ENCODE results near the gene PCARE. TPM values are rescaled to one million over a fixed set of nuclear protein-coding genes. Genes with fewer than 3 reads are reported as not detected.
A peak's percentile ranks its signal among the peaks of the same experiment; 100 is the strongest.

PCARE gene
- total and polyA plus RNA-seq, 2 of the 8 experiments (the other 6 are each of a cell fraction or from before 2014, with no cell fraction given): not detected

DNA sequence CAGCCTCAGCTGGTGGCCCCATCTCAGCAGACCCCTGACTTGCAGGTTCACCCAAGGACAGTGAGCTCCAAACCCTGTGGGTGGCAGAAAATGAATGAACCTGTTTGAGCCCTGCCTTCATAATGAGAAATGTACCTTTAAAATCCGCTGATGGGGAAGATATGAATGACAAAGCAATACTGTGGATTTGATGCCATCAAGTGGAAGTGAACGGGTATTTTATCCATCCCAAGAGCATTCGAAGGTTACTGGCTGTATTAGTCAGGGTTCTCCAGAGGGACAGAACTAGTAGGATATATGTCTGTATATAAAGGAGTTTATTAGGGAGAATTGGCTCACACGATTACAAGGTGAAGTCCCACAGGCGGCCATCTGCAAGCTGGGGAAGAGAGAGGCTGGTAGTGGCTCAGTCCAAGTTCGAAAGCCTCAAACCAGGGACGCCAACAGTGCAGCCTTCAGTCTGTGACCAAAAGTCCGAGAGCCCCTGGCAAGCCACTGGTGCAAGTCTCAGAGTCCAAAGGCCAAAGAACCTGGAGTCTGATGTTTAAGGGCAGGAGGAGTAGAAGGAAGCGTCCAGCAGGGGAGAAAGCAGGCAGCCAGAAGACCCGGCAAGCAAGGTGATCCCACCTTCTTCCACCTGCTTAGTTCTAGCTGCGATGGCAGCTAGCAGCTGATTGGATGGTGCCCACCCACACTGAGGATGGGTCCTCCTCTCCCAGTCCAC lies 61.1 kb downstream of the PCARE start:
- DNase-seq (ENCODE audit: low read depth in 1 of 2, low spot score in 2 of 2): no peak
- peak overlapping the region; percentile 71; the same call in 1 of the 2 replicates for H2BK12ac ChIP-seq (ENCODE audit: low read depth, low read length)
- H3K9ac ChIP-seq (replicated peaks in 1 of 4; ENCODE audit: extremely low read depth in 1 of 4, low read depth in 3 of 4, low read length in 3 of 4): no peak overlapping the region
- WGBS, 2 experiments (ENCODE audit: extremely low coverage in 1 of 2, insufficient coverage in 1 of 2, insufficient read length in 1 of 2, insufficient replicate concordance in 2 of 2, low coverage in 1 of 2, low lambda C conversion rate in 2 of 2, missing lambda C conversion rate in 1 of 2): 87% methylated on average over 11 of the region's 11 CpGs; no CpG with 5 or more reads in 1 of the 2 experiments
- no peaks in the 10 kb centered on the region for H3K23me2 ChIP-seq (ENCODE audit: low read depth, low read length)
- no peak overlapping the region for H4K8ac ChIP-seq (ENCODE audit: extremely low read depth, insufficient read depth, low read length)
- H3K79me1 ChIP-seq (ENCODE audit: low read depth, low read length): no peaks in the 10 kb centered on the region
- TF ChIP-seq RFX5 (IDR thresholded peaks at IDR 0.05; ENCODE audit: borderline replicate concordance, low read depth, low read length) (no peak), TCF12 (IDR thresholded peaks at IDR 0.05; ENCODE audit: low read depth, low read length) (no peak), SIX5 (IDR thresholded peaks at IDR 0.05; ENCODE audit: low read depth, low read length) (no peak), RAD21 (IDR thresholded peaks at IDR 0.05 in 1 of 2, conservative IDR thresholded peaks at IDR 0.05 in 1 of 2; ENCODE audit: low read depth in 2 of 2, low read length in 2 of 2) (no peak), RBBP5 (IDR thresholded peaks at IDR 0.05; ENCODE audit: borderline replicate concordance, low read depth, low read length) (no peak), GTF2F1 (IDR thresholded peaks at IDR 0.05; ENCODE audit: borderline replicate concordance, low read depth, low read length) (no peak), HDAC2 (IDR thresholded peaks at IDR 0.05; ENCODE audit: borderline replicate concordance in 1 of 2, low read depth in 2 of 2, low read length in 2 of 2) (no peak)
- TF ChIP-seq, protein P1, sequence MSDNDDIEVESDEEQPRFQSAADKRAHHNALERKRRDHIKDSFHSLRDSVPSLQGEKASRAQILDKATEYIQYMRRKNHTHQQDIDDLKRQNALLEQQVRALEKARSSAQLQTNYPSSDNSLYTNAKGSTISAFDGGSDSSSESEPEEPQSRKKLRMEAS (IDR thresholded peaks at IDR 0.05): no peak
- H3K4me1 ChIP-seq (replicated peaks in 1 of 4; ENCODE audit: control insufficient read depth in 3 of 4, insufficient read depth in 4 of 4, low read length in 3 of 4): peaks cover 0 to 20% (median 8%) of the 10 kb centered on the region in 4 experiments; a peak in 5 of 7 replicates
- H3K56ac ChIP-seq (replicated peaks; ENCODE audit: insufficient read length, low read depth, low read length): no peak overlapping the region
- no peak for FAIRE-seq
- no peak overlapping the region for H2AFZ ChIP-seq (ENCODE audit: low read length)
- no peak overlapping the region for H2BK5ac ChIP-seq (ENCODE audit: low read depth, low read length)
- no peaks in the 10 kb centered on the region for H4K20me1 ChIP-seq (replicated peaks in 1 of 2; ENCODE audit: control insufficient read depth in 1 of 2, insufficient read depth in 2 of 2, low read length in 2 of 2)
- ChIA-PET POLR2A (ENCODE audit: partially characterized antibody) (no interaction called here), CTCF (ENCODE audit: partially characterized antibody) (interaction anchor here (1.1 kb wide), 1 partner anchor 35 kb away, joined by 3 read pairs; no protein-coding TSS in a partner anchor)
- no peak overlapping the region for H2BK20ac ChIP-seq (ENCODE audit: low read length)
- no peak overlapping the region for H3K27ac ChIP-seq (ENCODE audit: low read depth, low read length)
- H4K5ac ChIP-seq (ENCODE audit: insufficient read length, low read depth, low read length): no peak overlapping the region
- H2BK15ac ChIP-seq (ENCODE audit: low read length): no peak overlapping the region
- H3K27me3 ChIP-seq (replicated peaks in 1 of 4; ENCODE audit: control insufficient read depth in 3 of 4, extremely low read depth in 1 of 4, insufficient read depth in 3 of 4, low read length in 3 of 4): no peaks in the 10 kb centered on the region; a peak in 1 of 7 replicates
- H2BK120ac ChIP-seq (replicated peaks; ENCODE audit: low read depth, low read length): no peak overlapping the region
- no peak overlapping the region for H3K14ac ChIP-seq (ENCODE audit: insufficient read length)
- H3K4me3 ChIP-seq (ENCODE audit: extremely low read depth in 1 of 4, insufficient read depth in 2 of 4, low read depth in 3 of 4, low read length in 4 of 4): no peak overlapping the region
- no peak overlapping the region for H3K4me2 ChIP-seq (ENCODE audit: insufficient read depth in 1 of 2, low read depth in 2 of 2, low read length in 2 of 2)
- no peak overlapping the region for H3K18ac ChIP-seq (ENCODE audit: extremely low read depth, low read length)
- H3K79me2 ChIP-seq (ENCODE audit: control insufficient read depth in 1 of 2, insufficient read depth in 2 of 2, low read length in 2 of 2): no peaks in the 10 kb centered on the region
- no peaks in the 10 kb centered on the region for H3K9me3 ChIP-seq (ENCODE audit: insufficient read depth in 2 of 2, low read depth in 1 of 2, low read length in 1 of 2)
- no peaks in the 10 kb centered on the region for H3K36me3 ChIP-seq (ENCODE audit: control insufficient read depth in 2 of 4, insufficient read depth in 4 of 4, low read length in 3 of 4)
- H2AK5ac ChIP-seq (ENCODE audit: low read depth, low read length): no peak overlapping the region
- no peak overlapping the region for H3K23ac ChIP-seq (ENCODE audit: insufficient read length)
- H4K91ac ChIP-seq (replicated peaks; ENCODE audit: insufficient read length, low read length): no peak overlapping the region
- H3K4ac ChIP-seq (replicated peaks; ENCODE audit: insufficient read length, low read depth, low read length): no peak overlapping the region

All from H1 (cell line).